Stimulated activated CD4-positive, alpha-beta T cell treated with anti-CD3 and anti-CD28 coated beads, TNF-alpha, amount 100 ng/mL, for 4 hours (primary cell): ENCODE measurements around the gene EREG.
"Not testable (repeated sequence)": the region's sequence is repeated elsewhere in the genome, so short reads cannot be mapped to it uniquely, and the experiment has no call there.

Experiments used
- DNase-seq, 3 experiments: peaks; one replicate each; pipeline ENCODE4 v3.0.0-alpha.2; 2020; ENCODE audit warnings: low read depth in 3 of 3

The EREG gene

GRCh38 chr4:74390677-74391076 is 25.7 kb downstream of the EREG start:
- no peak for DNase-seq

DNA sequence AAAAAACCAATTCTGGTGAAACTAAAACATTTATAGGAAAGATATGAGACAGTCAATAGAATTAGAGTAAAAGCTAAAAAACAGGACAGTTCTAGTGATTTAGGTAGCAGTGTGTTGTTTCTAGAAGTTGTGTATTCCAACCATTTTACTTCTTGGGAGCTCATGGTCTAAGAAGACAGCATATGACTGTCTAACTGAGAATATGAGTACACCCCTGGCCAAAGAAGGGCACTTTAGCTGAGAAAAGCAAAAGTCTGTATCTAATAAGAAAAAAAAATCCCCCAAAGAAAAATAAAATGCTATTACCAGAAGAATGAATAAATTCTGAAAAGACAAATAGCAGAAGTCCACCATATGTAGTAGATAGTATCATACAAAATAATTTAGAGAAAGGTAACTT is 26.4 kb downstream of the EREG start:
- no peak for DNase-seq

DNA sequence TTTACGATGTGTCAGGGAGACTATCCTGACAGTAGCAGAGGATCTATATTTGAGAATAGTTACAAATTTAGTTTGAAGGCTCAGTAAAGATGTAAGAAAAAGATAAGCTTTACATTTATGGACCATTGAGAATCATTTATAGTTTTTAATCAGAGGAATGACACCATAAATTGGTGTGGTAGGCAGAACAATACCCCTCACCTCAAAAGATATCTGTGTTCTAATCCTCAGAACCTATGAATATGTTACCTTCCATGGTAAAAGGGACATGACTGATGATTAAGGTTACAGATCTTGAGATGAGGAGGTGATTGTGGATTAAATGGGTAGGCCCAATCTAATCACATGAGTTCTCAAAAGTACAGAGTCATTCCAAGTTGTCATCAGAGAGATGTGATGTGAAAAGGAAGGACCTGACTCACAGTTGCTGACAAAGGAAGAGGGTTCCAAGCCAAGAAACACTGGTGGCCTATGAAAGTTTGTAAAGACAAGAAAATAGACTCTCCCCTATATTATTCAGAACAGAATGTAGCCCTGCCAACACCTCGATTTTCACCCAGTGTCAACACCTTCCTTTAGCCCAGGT is 27.0 kb downstream of the EREG start:
- DNase-seq = no peak

GRCh38 chr4:74394476-74395136 is 29.7 kb downstream of the EREG start:
- no peak for DNase-seq

DNA sequence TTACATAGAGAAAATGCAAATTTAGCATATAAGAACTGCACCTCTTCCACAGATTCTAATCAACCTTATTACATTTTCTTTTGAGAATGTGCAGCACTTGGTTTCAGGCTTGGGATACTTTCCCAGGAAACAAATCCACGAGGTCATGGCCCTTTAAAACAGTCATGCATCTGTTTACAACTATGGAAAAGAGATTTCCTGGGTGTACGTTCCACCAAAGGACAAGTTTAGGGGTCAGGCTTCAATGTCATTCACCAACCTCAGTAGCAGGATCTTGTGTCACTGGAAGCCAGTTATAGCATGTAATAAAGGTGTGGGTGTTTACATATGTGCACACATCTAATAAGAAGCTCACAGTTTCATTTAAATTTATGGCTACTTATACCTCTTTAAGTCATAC is 30.7 kb downstream of the EREG start:
- DNase-seq = no peak

- no peak for DNase-seq
These were observed 32.9 kb downstream of the EREG start for GRCh38 chr4:74397748-74398426.

GRCh38 chr4:74398894-74399589 is 34.1 kb downstream of the EREG start:
- not testable (repeated sequence) for DNase-seq

- no peak for DNase-seq
These were observed 35.5 kb downstream of the EREG start for GRCh38 chr4:74400395-74400794.

DNA sequence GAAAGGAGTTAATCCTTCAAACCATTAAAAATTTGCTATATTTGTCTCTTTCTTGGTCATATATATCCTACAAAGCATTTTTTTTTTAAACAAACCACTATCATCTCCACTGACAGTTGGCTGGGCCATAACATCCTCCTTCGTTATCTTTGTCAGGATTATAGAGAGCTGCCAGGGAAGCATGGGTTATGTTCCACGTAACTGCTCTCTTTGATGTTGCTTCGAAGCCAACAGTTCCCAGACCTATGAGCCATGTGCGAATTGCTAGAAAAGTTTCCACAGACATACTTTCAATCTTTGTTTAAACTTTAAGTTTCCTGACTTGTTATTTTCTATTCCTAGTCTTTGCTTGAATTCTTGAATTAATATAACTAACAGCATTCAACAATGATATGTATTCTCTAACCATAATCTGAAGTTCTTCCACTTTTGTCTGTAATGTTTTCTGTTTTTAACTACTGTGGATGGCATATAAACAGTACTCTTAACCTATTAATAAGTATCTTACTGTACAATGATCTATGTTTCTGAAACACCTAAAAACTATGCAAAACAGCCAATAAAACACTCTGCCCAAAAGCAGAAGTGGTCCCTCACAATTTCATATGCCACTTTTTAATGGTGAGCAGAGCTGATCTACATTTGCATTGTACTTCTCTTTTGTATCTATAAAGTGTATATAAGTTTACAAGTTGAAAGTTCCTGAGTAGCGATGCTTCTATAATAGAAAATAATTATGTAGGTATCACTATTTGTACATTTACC is 37.9 kb downstream of the EREG start:
- DNase-seq = no peak

DNA sequence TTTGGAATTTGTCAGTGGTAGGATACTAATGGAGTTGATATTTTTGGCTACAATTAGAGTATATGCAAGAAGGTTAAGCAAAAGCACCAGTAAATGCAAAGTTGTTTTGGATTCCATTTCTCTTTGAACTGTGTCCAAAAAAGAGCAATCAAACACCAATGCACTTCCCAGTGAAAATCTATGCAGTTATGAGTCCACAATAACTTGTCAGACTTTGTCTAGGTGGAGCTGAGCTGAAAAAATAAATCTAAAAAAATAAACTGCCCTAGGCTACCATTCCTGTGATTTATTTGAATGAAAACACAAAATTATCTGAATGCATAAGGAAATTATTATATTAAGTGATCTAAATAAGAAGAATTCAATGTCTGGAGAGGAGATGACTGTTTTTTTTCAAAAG is 42.9 kb downstream of the EREG start:
- DNase-seq = no peak

DNA sequence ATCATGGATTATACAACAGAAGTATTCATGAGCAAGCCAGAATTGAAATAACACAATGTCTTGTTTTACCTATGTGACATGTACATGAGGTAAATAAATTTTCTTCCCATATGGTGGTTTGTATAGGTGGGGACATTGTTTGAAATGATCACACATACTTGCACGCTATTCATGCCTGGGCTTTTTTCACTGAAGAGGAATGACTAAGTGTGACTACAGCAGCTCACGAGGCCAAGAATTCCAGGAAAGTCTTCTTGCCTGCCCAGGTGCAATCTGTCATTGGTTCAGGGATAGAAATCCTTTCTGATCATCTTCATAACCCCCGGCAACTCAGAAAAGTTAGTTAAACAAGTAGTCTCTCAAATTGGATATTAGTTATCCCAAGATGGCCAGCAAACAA is 43.7 kb downstream of the EREG start:
- no peak for DNase-seq

DNA sequence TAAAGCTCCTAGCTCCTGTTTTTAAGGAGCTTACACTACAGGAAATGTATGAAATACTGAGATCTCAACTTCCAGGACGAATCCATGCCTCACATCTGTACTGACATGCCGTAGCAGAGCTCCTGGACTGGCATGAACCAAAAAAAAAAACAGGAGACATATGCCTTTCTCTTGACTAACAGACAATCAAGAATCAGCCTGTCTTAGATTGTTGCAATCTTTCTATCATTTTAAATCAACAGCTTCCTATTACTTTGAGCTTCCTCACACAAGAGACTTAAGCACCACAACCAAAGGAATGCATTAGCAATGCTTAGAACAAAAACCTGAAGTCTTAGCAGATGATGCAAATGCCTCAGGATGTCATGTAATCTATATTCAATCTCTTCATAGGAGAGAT is 45.3 kb downstream of the EREG start:
- no peak for DNase-seq

DNA sequence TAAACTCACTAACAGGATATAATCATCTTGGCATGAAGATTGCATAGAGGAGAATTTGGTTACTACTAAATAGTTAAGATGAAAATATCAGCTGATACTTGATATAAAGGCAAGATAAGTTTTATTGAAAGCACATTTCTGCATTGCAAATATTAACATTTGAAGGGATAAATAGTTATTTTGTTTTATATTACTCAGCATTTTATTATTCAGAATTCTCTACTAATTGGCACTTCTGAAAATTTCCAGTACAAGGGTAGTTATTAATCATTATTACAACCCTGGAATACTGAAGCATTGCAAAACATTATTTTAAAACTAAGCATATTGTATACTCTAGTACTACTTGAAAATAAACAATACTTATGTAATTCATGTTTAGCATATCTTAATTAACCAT is 47.3 kb downstream of the EREG start:
- DNase-seq = no peak

DNA sequence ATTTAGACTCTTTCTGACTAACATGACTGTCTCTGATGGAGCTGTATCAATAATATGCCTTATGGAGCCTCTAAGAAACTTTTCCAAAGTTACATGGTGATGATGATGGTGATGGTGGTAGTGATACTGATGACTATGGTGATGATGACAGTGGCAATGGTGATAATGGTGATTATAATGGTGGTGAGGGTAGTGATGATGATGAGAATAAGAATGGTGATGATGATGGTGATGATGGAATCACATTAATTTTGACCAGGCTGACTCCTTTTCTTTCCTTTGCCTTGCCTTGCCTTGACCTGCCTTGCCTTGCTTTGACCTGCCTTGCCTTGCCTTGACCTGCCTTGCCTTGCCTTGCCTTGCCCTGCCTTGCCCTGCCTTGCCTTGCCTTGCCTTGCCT is 48.3 kb downstream of the EREG start:
- DNase-seq = no peak

GRCh38 chr4:74414149-74414809 is 49.3 kb downstream of the EREG start:
- DNase-seq = no peak

GRCh38 chr4:74415602-74416300 is 50.8 kb downstream of the EREG start:
- DNase-seq = no peak

DNA sequence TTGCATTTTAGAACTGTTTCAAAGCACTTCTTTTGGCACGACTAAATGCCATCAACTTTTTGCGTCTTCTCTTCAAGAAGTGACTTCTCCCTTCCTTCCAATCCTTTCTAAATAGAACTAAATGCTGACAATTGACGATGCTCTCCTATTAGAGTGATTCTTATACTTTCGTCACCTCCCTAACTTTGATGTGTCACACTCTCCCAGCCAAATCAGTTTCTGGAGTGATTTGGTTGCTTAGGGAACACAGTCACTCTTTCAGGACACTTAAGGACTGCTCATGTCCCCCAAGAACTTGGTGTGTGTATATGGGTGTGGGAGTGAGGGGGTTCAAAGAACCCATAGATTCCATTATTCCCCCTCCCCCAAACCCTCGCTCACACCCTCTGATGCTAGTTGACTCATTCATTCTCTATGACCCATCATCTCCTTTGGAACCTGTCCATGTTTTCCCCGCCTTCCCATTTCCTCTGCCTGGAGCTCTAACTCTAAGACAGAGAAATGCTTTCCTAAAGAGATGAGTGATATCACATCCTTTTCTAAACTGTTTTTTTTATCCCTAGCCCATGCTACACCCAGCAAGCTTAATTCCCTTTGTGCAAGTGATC is 53.2 kb downstream of the EREG start:
- no peak for DNase-seq

- no peak for DNase-seq
These were observed 55.9 kb downstream of the EREG start for GRCh38 chr4:74420863-74421262.

- DNase-seq = no peak
These were observed 58.2 kb downstream of the EREG start for GRCh38 chr4:74423104-74423503.

DNA sequence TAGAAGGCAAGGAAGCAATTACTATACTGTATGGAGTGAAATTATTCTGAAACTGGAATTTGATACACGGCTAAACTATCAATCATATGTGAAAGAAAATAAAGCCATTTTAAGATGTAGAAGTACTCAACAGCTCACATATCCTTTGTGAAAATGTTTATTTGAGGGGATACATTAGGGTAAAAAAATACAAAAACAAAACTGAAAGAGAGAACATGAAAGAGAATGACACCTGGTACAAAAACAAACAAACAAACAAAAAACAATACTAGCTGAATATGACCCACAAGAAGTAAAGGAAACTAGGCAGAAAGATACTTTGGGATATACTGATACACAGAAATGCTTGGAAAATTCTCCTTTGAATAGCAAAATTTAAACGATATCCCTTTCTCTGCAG is 59.2 kb downstream of the EREG start:
- no peak for DNase-seq
